Gastroesophageal sphincter (tissue), 3 donors: ENCODE measurements around the gene ZP3.

Source experiments
- CTCF ChIP-seq, 4 experiments: fragments of 200-600 bp in 2 of 4; fragments of 450-650 bp in 2 of 4; sonication (generic) in 1 of 4; IDR thresholded peaks; one replicate each; pipeline ENCODE4 v1.5.1; 2017 to 2019; ENCODE audit warnings: antibody characterized with exemption in 4 of 4, mild to moderate bottlenecking in 2 of 4, moderate library complexity in 2 of 4
- EP300 ChIP-seq: sonication (generic); formaldehyde crosslinking; IDR thresholded peaks from one replicate; pipeline ENCODE4 v1.6.1; 2017; ENCODE audit warnings: antibody characterized with exemption, mild to moderate bottlenecking

GRCh38 chr7:76408121-76408560 lies 16.6 kb upstream of the ZP3 start:
- TF ChIP-seq CTCF (IDR thresholded peaks at IDR 0.05) (no peak), EP300 (no peak)
